NCI-H460 (cell line): ENCODE measurements around the gene EPB42. TPM values are rescaled to one million over a fixed set of nuclear protein-coding genes. Genes with fewer than 3 reads are reported as not detected.

Experiments used
- DNase-seq: peaks from one replicate; pipeline ENCODE4 v3.0.0-alpha.2; 2016; ENCODE audit warnings: low read depth; ENCODE audit errors: extremely low read depth
- polyA plus RNA-seq: library from polyadenylated mRNA; depleted of rRNA; stranded (reverse); fragments of >200 nt; gene quantifications from 2 replicates; pipeline ENCODE4 v1.2.3, GENCODE V29; 2014; cell fraction: nucleus; rRNA removed
- total RNA-seq: library from RNA; depleted of rRNA; stranded (reverse); fragments of >200 nt; shearing (Covaris generic); gene quantifications from 2 replicates; pipeline ENCODE4 v1.2.3, GENCODE V29; 2014; rRNA removed

The EPB42 gene
- total RNA-seq, result not detected in 2 replicates
- not detected in 2 replicates for polyA plus RNA-seq

DNA sequence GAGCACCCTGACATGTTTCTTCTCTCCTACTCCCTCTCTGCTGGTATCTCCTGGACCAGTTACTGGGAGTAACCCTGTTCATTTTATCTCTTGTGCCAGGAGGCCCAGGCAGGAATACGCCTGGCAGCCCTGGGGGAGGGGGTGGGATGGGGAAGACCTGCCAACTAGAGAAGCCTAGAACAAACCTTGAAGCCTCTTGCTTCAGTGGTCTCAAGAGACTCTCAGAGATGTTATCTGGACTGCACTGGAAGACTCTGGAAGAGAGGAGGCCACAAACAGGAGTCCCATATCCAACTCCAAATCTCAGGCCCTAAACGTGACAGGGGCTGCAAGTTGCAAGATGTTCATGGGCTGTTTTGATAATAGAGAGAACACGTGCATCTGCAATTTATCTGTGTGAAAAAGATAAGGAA is at the start of gene EPB42:
TSS of gene EPB42 (minus strand) at position 28 of the 413 bp plus-strand sequence. CDS start 193 bp downstream, outside the sequence.
- no peak for DNase-seq

DNA sequence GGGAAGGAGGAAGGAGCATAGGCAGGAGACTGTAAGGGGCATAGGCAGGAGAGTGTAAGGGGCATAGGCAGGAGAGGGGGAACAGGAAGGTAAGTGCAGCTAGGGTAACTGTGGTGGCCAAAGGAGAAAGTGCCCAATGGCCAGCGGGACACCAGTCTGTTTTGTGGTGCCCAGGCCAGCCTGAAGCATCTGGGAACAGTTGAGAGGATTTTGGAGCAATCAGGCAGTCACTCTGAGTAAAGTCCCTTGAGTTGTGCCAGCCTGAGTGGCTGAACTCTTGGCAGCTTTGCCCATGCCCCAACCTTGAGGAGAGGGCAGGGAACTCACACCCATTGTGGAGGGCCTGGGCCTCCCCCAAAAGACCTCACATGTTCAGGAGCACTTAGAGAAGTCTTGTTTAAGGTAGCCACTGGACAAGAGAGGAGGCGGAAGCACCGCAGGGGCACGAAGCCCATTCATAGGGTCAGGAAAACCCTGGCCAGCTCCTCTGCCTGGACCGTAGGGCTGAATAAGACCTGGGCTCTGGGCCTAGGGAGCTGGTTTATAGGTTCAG is 49.4 kb upstream of the EPB42 start:
- DNase-seq, result no peak

DNA sequence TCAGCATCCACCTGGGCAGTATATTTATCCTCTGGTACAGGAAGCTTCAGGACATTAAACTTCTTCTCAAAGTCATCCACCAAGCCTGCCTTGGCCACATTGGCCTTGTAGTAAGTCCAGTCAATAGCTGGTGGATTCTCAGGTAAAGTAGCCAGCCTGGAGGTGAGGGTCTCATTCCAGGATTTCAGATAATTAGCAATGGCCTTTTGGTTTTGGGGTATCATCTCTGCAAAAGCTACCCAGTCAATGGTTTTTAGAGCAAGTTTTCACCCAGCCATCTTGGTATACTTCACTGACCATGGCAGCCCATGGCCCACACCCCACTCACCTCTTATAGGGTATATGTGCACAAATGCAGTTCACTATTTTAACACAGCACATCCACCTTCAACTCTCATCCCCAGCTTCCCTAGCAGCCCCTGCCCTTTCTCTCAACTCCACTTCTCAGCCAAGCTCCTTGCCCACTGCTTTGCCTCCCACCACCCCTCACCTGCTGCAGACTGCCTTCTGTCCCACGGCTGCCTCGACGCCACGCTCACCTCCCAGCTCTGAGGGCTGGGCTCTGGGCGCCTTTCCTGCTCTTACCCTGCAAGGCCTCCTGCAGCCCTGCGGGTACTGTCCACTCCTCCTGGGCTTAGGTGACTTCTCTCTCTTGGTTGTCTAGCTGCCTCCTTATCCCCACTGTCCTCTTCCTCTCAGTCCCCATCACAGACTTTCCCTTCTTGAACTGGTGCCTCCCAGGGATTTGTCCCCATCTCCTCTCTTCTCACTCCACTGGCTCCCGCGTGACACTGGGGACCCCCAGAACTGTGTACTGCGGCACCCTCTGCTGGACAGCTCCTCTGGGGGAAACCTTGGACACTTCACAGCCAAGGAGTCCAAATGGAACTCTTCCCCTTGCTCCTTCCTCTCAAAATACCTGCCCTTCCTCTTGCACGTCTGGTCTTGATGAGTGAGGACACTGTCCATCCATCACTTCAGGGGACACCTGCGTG is 47.6 kb upstream of the EPB42 start:
- DNase-seq, result no peak

DNA sequence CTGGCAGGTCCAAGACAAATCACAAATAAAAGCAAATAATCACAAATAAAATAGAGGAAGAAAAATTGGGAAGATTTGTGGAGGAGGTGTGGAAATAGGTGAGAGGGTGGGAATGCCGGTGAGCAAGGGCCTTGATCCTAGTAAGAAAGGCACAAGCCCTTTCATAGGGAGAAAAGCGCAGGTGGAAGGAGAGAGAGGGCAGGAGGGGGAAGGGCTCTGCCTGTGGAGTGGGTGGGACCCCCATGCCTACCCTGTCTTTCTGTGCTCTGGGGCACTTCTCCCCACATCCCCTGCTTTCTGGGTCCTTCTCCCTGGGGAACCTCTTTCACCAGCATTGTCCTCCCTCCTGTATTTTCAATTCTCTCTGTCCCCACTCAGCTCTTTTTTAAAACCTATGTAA is 46.6 kb upstream of the EPB42 start:
- no peak for DNase-seq

DNA sequence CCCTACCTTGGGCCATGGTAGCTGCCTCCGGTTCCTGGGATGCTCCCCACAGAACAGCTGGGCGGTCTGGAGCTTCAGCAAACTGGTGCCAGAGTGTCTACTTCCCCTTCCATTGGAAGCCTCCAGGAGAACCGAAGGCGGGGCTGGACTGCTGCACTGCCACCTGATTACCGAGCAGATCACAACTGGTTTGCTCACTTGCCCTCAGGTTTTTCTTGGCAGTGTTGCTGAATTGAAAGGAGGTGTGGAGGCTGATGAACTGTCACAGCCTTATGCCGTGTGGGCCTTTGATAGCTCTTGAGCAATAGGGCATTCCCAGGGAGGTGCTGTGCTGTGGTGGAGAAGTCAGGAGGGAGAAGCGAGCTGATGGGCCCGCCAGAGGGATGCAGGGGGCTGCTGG is 46.0 kb upstream of the EPB42 start, which contains the start of gene TGM5:
TSS of gene TGM5 (minus strand) at position 95 of the 400 bp plus-strand sequence. CDS start at position 16, 79 bp downstream.
- DNase-seq, result no peak

DNA sequence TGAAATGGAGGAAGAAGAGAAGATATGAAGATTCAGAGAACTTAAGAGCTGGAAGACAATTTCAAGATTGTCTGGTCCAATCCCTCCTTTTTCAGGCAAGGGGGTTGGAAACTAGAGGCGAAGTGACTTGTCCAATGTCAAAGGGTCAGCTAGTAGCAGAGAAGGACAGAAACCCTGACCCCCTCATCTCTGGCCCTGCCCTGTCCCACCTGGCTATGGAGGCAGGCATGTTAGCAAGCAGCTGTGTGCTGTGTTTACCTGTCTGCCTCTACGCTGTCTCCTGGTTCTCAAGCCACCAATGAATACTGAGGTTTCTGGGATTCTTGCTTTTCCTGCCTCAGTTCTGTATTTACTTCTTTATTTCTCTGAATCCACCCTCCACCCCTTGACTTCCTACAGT is 45.6 kb upstream of the EPB42 start:
- DNase-seq, result no peak

DNA sequence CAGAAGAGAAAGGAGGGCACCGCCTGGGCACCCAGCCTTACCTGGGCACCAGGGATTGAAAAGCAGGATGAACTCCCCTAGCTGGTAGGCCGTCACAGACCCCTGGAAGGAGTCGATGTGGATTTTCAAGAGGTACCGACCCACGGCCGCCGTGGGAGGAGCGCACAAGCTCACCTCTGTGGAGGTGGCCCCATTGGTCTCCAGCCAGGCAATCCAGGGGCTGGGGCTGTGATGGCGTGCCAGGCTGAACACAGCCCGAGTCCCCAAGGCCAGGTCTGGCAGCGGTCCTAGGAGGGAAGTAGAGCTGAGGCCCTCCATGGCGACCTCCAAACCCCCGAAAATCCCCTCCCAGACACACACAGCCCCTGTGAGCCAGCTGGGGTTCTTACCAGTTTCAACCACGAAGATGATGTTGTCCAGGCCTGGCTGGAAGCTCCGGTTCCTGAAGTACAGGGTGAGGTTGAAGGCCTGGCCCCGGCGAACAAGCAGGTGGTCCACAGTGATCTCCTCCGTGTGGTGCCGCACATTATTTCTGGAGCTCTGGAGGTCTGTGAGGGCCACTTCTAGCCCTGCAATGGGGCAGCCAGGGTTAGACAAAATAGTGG is 39.3 kb upstream of the EPB42 start:
- no peak for DNase-seq

DNA sequence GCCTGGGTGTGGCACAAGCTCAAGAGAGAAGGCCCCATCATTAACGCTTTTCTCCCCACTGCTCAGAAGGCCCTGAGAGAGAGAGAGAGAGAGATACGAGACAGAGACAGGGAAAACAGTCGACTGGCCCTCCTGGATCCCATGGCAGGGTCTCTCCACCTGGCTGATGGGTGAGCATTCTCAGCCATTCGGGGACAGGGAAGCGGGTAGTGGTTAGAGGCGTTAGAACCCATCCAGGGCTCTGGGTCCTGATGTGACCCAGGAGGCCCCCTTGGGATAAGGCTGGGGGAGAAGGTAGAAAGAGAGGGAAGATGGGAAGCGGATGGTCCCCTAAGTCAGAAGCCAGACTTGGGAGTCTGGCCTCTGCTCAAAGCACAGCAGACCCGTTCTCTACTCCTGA is 38.0 kb upstream of the EPB42 start:
- no peak for DNase-seq

DNA sequence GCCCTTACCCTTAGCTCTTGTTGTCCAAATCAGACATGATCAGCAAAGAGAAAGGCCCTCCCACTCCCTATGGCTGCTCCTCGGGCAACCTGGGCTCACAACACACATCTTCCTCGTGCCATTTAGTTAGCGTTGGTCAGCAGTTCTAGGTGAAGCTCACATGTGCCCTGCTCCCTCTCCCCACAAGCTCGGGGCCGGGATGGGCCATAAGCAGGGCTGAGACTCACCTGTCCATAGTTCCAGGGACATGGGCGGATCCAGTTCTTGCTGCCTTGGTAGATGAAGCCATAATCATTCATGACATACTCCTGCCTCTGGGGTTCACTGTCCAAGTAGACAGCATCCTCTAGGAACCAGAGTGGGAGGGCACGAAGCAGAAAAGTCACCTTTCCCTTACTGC is 35.5 kb upstream of the EPB42 start:
- no peak for DNase-seq

DNA sequence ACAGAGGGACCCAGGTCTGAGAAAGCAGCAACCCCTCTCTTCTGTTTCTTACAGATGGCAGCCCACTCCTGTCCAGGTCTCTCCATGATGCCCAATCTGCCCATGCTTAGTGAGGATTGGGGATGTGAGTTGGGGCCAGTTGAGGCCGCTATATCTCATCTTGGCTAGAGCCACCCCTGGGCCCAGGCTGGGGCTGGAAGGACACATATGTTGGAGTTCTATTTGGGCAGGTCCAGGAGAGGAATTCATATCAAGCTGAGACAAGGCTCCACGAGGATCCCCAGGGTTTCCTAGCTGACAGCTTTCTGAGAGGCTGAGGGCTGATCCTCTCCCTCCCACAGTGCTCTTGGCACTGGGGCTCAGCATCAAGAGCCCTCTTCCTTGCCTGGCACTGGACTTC is 34.6 kb upstream of the EPB42 start:
- no peak for DNase-seq

DNA sequence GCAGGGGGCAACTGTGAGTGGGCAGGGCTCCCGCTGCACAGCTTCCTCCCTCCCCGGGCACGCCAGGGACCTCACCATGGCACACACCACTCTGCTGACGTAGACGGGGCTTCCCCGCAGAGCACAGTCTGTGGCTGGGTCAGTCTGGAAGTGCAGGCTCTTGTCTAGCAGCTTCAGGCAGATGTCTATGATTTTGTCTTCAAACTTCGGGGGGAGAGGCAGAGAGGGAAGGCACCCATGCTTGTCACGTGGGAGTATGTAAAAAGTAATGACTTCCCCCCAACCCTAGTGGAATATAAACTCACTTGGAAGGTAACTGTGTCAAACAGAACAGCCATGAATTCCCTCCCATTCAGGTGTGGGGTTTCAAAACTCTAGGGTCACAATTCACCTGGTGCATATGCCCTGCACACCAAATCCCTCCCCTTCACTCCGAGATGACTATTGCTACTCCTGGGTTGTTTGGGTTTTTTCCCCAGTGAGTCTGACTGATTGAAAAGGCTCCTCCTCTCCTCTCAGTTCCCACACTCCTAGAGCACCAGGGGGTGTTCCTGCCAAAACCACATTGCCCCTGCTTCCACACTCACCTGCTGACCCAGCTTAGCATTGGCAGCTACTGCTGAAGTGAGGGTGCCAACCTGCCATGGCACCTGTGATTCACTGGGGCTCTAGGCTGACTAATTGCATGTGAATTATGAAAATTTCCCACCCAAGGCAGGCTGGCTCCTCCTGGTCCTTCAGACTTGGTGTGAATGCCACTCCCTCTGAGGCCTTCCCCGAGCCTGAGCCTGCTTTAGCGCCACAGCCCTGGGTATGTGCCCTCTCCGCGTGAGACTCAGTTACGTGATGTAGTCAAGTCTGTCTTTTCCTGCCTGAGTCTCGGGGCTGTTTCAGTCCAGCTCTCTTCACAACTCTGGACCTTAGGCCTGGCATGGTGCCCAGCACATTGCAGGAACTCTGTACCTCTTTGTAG is 32.9 kb upstream of the EPB42 start:
- no peak for DNase-seq

DNA sequence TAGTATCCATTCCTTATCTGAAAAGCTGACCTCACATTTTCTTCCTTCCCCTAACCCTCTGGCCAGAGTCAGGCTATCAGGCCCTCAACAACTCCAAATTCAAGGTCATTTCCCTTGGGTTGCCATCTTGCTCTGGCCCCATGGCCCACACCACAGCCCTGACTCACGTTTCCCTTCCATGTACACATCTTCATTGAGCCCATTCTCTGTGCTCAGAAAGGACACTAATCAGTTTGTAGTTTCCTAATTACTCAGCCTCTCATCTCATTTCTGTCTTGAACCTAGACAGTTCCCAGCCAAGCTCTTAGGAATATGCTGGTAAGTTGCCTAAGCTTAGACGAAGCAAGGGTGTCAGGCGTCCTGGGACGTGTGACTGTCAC is 31.0 kb upstream of the EPB42 start:
- DNase-seq, result no peak

DNA sequence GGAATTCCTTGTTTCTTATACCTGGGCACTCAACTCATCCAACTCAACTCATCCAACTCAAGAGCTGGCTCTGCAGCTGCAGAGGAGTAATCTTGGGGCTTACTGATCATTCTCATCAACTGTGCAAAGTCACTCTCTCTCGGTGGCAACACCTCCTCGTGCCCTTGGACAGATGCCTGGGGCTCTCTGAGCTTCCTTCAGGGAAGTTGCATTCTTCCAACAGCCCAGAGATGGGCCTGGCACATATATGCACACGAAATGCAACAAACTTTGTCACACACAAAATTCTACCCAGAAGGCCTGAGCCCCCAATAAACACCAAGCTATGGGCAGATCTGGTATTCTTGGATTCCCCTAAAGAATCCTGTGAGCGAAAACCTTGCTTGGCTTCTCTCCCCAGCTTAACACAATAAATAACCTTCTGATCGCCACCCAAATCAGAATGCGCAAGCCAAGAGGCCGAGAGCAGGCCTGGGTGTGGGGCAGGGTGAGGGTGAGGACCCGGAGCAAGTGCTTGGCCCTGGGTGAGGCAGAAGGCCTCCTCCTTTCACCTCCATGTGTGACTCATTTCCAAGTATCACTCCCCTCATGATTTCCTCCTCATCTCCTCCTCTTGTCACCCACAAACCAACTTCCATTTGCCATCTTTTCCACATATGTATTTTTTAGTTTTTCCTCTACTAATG is 30.5 kb upstream of the EPB42 start:
- no peak for DNase-seq

DNA sequence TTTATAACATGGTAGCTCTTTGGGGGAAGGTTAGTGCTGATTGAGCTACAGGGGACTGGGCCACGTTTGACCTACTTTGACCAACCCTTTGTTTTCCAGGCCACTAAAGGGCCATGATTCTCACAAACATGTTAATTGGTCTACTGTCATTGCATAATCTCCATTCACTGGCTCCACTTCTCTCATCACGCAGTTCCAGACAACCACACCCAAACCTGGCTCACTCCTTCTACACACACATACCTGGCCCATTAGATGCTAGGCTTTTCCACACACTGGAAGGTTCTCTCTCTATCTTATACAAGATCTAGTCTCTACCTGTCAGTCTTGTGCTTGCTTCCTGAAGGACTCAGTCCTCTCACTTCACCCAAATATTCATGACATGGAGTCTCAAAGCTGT is 30.0 kb upstream of the EPB42 start:
- DNase-seq, result no peak

DNA sequence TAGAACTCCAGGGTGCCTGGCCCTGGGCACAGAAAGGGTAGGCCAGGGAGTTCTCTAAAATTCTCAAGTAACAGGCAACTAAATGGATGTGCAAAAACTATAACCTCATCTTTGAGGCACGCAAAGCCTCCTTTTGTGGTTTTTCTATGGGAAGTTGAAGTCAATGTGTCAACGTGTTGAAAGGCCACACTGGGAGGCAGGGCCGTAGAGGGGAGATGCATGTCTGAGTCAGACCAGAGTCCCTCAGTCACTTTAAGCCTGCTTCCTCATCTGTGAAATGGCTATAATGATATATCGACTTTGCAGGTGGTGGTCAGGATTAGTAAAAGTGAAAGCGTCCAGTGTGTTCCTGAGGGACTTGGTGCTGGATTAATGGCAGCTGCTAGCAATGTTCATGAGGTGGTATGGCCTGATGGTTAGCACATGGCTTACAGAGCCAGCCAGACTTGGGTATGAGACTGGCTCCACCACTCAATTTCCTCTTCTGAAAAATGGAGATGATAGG is 28.9 kb upstream of the EPB42 start:
- DNase-seq, result no peak

DNA sequence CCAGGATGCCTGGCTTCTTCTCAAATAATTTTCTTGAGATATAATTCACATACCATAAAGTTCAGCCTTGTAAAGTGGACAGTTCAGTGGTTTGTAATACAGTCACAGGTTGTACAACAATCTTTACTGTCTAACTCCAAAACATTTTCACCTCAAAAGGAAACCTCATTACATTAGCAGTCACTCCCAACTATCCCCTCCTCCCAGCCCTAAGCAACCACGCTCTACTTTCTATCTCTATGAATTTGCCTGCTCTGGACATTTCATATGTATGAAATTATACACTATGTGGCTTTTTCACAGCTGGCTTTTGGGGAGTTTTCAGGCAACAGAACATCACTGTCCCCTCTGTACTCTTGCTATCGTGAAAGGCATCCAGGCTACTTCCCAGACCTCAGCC is 28.4 kb upstream of the EPB42 start:
- DNase-seq, result no peak

DNA sequence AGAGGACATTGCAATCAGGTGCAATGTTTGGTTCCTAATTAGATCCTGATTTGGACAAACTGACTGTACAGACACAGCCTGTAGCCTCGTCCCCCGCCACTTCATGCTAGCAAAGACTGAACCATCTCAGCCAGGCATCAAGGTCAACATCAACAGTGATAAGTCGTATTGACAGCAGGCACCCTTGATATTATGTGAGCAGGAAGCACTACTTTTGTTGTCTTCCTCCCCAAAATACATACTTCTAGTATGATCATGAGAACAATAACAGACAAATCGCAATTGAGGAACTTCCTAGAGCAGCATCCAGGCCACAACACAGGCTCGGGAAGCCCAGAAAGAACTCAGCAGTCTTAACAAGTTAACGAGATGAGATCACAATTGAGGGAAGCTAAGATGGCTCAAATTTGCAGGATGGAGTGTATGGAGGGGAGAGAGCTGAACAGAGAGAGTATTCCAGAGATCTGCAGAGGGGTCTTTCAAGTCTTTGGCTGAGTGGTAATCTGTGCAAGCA is 25.5 kb upstream of the EPB42 start:
- no peak for DNase-seq

DNA sequence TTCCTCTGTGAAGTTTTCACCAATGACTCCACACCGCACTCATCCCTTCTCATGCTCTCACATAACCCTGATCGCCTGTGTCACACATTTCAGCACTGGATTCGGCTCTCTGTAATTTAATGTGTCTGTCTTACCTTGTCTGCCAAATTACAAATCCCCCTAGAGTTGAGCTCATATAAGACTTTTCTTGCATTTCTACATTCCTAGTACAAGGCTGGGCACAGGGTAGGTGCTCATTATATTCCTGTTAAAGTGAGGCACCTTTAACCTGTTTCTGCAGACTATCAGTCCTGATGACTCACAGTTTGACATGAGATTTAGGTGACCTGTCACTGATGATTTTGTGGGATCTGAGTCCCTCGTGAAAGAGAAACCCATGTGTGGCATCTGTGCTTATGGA is 23.3 kb upstream of the EPB42 start:
- DNase-seq, result no peak

DNA sequence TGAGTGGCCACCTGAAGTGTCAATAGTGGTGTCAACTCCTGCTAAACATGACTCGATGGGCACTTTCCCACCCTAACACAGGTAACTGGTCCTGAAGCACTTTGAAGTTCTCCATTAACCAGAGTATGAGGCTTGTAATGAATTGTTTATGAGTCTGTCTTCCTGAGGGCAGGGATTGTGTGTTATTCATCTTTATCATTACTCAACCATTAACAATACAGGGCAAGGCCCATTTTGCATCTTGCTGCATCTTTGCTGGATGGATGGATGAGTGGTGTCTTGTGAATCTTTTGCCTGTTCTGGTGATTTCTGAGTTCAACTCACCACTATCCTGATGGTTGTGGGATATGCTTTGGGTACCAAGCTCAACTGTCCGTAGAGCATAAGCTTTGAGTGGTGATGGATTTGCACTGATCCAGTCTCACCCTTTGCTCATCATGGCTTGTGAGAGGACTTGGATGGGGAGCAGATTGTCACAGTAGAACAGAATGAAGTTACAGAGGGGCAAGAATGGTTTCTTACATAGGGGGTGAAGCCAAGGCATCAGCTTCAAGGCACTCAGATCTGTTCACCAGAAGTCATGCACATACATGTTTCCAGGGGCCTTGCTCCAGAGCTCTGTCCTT is 22.3 kb upstream of the EPB42 start:
- DNase-seq, result no peak
